AML-193 (cell line): ENCODE measurements around the gene KCNAB1.
"Not testable (repeated sequence)": the region's sequence is repeated elsewhere in the genome, so short reads cannot be mapped to it uniquely, and the experiment has no call there.

Experiments used
- DNase-seq, 2 experiments: peaks; one replicate each; lab custom pipeline; 2025; lab: John Stamatoyannopoulos, UW

KCNAB1 gene

GRCh38 chr3:156120528-156121251 is at the start of gene KCNAB1:
KCNAB1 (plus strand) TSS chr3:156120578.
- no peak for DNase-seq

- no peak for DNase-seq
Measured at GRCh38 chr3:156071031-156071430, 49.3 kb upstream of the KCNAB1 start.

- DNase-seq, result not testable (repeated sequence)
Measured at GRCh38 chr3:156072950-156073657, 47.3 kb upstream of the KCNAB1 start.

- DNase-seq, result no peak
Measured at GRCh38 chr3:156090126-156090525, 30.3 kb upstream of the KCNAB1 start.

GRCh38 chr3:156093964-156094363 is 26.4 kb upstream of the KCNAB1 start:
- DNase-seq, result no peak

GRCh38 chr3:156094391-156094790 is 26.0 kb upstream of the KCNAB1 start:
- no peak for DNase-seq

- not testable (repeated sequence) for DNase-seq
Measured at GRCh38 chr3:156095652-156096051, 24.7 kb upstream of the KCNAB1 start.

GRCh38 chr3:156098437-156099035 is 21.8 kb upstream of the KCNAB1 start:
- DNase-seq, result no peak

GRCh38 chr3:156099348-156099747 is 21.0 kb upstream of the KCNAB1 start:
- not testable (repeated sequence) for DNase-seq

GRCh38 chr3:156099984-156100383 is 20.4 kb upstream of the KCNAB1 start:
- DNase-seq, result not testable (repeated sequence)

GRCh38 chr3:156102267-156102931 is 18.0 kb upstream of the KCNAB1 start:
- no peak for DNase-seq

GRCh38 chr3:156106721-156107373 is 13.5 kb upstream of the KCNAB1 start:
- DNase-seq, result no peak

GRCh38 chr3:156107504-156107903 is 12.9 kb upstream of the KCNAB1 start:
- no peak for DNase-seq

- DNase-seq, result no peak
Measured at GRCh38 chr3:156108616-156109015, 11.8 kb upstream of the KCNAB1 start.

GRCh38 chr3:156109989-156110388 is 10.4 kb upstream of the KCNAB1 start:
- no peak for DNase-seq

GRCh38 chr3:156126467-156126866 is 6.1 kb downstream of the KCNAB1 start:
- DNase-seq, result no peak

GRCh38 chr3:156131241-156131640 is 10.9 kb downstream of the KCNAB1 start:
- DNase-seq, result no peak

- no peak for DNase-seq
Measured at GRCh38 chr3:156131799-156132198, 11.4 kb downstream of the KCNAB1 start.

GRCh38 chr3:156132313-156132712 is 11.9 kb downstream of the KCNAB1 start:
- no peak for DNase-seq

GRCh38 chr3:156133076-156133475 is 12.7 kb downstream of the KCNAB1 start:
- no peak for DNase-seq

GRCh38 chr3:156135921-156136638 is 15.7 kb downstream of the KCNAB1 start:
- DNase-seq, result no peak
